HG02759 (cell line): Measurements from ENCODE around the gene UCN.
"Not testable (repeated sequence)": the region's sequence is repeated elsewhere in the genome, so short reads cannot be mapped to it uniquely, and the experiment has no call there.

Source experiments
- ATAC-seq: cut with Tn5 transposase; IDR thresholded peaks from one replicate; pipeline ENCODE4 v1.9.1; 2021; ENCODE audit warnings: mild to moderate bottlenecking, moderate library complexity; ENCODE audit not compliant: unreplicated experiment

UCN gene

GRCh38 chr2:27285481-27285880 is 22.8 kb downstream of the UCN start:
- no peak for ATAC-seq

- ATAC-seq, result no peak
Measured at GRCh38 chr2:27284996-27285395, 23.2 kb downstream of the UCN start.

- ATAC-seq, result no peak
Measured at GRCh38 chr2:27282892-27283291, 25.4 kb downstream of the UCN start.

GRCh38 chr2:27281855-27282559 is 26.2 kb downstream of the UCN start, which contains the start of gene TRIM54:
TSS of gene TRIM54 (plus strand) at chr2:27282429. CDS start at chr2:27282732, 303 bp downstream.
- ATAC-seq, result no peak

- no peak for ATAC-seq
Measured at GRCh38 chr2:27281442-27281841, 26.8 kb downstream of the UCN start.

GRCh38 chr2:27280826-27281225 is 27.4 kb downstream of the UCN start:
- no peak for ATAC-seq

GRCh38 chr2:27278010-27278409 is 30.2 kb downstream of the UCN start:
- no peak for ATAC-seq

- no peak for ATAC-seq
Measured at GRCh38 chr2:27275211-27276150, 32.8 kb downstream of the UCN start, which contains the start of gene DNAJC5G. TSS of gene DNAJC5G (plus strand) at chr2:27275433. CDS start at chr2:27276729, 1,296 bp downstream.

GRCh38 chr2:27272537-27273522 is 35.4 kb downstream of the UCN start:
- not testable (repeated sequence) for ATAC-seq

GRCh38 chr2:27271631-27272340 is 36.5 kb downstream of the UCN start:
- ATAC-seq, result no peak

GRCh38 chr2:27270670-27271069 is 37.6 kb downstream of the UCN start:
- no peak for ATAC-seq

- ATAC-seq, result no peak
Measured at GRCh38 chr2:27270131-27270530, 38.1 kb downstream of the UCN start.

- ATAC-seq, result not testable (repeated sequence)
Measured at GRCh38 chr2:27268296-27268695, 39.9 kb downstream of the UCN start.

GRCh38 chr2:27265536-27265870 is 42.7 kb downstream of the UCN start:
- ATAC-seq, result no peak

GRCh38 chr2:27264753-27265535 is 43.3 kb downstream of the UCN start:
- peak; percentile 62 for ATAC-seq

GRCh38 chr2:27264253-27264752 is 43.9 kb downstream of the UCN start:
- ATAC-seq, result no peak

- ATAC-seq, result no peak
Measured at GRCh38 chr2:27263287-27264252, 44.7 kb downstream of the UCN start.
